ENCODE results near the gene SLC38A9. TPM values are rescaled to one million over a fixed set of nuclear protein-coding genes. Genes with fewer than 3 reads are reported as not detected.

SLC38A9 gene
- total RNA-seq, 1 donor from 2014 or later = 15.0 TPM

GRCh38 chr5:55577353-55578060, 134.6 kb downstream of the SLC38A9 start:
- DNase-seq (ENCODE audit: low read depth) = no peak
- TF ChIP-seq, protein P1, sequence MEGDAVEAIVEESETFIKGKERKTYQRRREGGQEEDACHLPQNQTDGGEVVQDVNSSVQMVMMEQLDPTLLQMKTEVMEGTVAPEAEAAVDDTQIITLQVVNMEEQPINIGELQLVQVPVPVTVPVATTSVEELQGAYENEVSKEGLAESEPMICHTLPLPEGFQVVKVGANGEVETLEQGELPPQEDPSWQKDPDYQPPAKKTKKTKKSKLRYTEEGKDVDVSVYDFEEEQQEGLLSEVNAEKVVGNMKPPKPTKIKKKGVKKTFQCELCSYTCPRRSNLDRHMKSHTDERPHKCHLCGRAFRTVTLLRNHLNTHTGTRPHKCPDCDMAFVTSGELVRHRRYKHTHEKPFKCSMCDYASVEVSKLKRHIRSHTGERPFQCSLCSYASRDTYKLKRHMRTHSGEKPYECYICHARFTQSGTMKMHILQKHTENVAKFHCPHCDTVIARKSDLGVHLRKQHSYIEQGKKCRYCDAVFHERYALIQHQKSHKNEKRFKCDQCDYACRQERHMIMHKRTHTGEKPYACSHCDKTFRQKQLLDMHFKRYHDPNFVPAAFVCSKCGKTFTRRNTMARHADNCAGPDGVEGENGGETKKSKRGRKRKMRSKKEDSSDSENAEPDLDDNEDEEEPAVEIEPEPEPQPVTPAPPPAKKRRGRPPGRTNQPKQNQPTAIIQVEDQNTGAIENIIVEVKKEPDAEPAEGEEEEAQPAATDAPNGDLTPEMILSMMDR (conservative IDR thresholded peaks at IDR 0.05; ENCODE audit: low read depth, low read length) = no peak
- H3K4me3 ChIP-seq (ENCODE audit: low read depth, low read length) = no peak overlapping the region

GRCh38 chr5:55576661-55577060, 135.5 kb downstream of the SLC38A9 start:
- TF ChIP-seq, protein P1 (conservative IDR thresholded peaks at IDR 0.05; ENCODE audit: low read depth, low read length) = no peak
- H3K4me3 ChIP-seq (ENCODE audit: low read depth, low read length) = no peak overlapping the region
- DNase-seq (ENCODE audit: low read depth) = no peak

Other genes starting within 250 kb of the SLC38A9 start
- gene PLPP1, start 177.4 kb downstream of the SLC38A9 start, total RNA-seq = 19.8 and 36.2 TPM in 2 replicates
- not detected in 2 replicates for gene DDX4, start 25.7 kb upstream of the SLC38A9 start, total RNA-seq
- gene IL31RA, start 139.0 kb upstream of the SLC38A9 start, total RNA-seq = 2.5 and 2.9 TPM in 2 replicates

Measured in epithelial cell of proximal tubule (primary cell).